A673 (cell line): Measurements from ENCODE around the gene GABRB2. TPM values are rescaled to one million over a fixed set of nuclear protein-coding genes. Genes with fewer than 3 reads are reported as not detected.

Experiments used
- BruUV-seq: library from RNA; stranded (reverse); fragments of 400-500 nt; replicated peaks from 2 replicates; lab custom pipeline; 2021; lab: Mats Ljungman, UMichigan
- CTCF ChIA-PET: fragments of 300-600 bp; sonication (Branson Sonifier 250); formaldehyde crosslinking; loops from one replicate; lab custom pipeline; 2022; ENCODE audit warnings: antibody characterized with exemption; lab: Charles Lee
- POLR2A ChIA-PET: fragments of 300-600 bp; sonication (Branson Sonifier 250); formaldehyde crosslinking; loops from one replicate; lab custom pipeline; 2022; ENCODE audit warnings: antibody characterized with exemption; ENCODE audit not compliant: low non-redundant PET; lab: Charles Lee
- DNase-seq: peaks from one replicate; pipeline ENCODE4 v3.0.0-alpha.2; 2015; ENCODE audit warnings: low spot score
- H3K27ac ChIP-seq: fragments of 200-600 bp; sonication (generic); 2 replicates; pipeline ENCODE4 v1.5.1; 2016; ENCODE audit warnings: mixed run types, low read depth, mild to moderate bottlenecking, mixed read lengths, antibody characterized with exemption, low read length; ENCODE audit not compliant: poor library complexity, severe bottlenecking
- H3K27me3 ChIP-seq: fragments of 200-600 bp; sonication (generic); replicated peaks from 2 replicates; pipeline ENCODE4 v1.6.1; 2017; ENCODE audit warnings: mixed run types, low read depth, mild to moderate bottlenecking, mixed read lengths, antibody characterized with exemption, low read length; ENCODE audit not compliant: insufficient read depth, poor library complexity
- H3K36me3 ChIP-seq: fragments of 200-600 bp; sonication (generic); 2 replicates; pipeline ENCODE4 v1.6.1; 2016; ENCODE audit warnings: mixed run types, mild to moderate bottlenecking, mixed read lengths, antibody characterized with exemption, low read length; ENCODE audit not compliant: insufficient read depth, poor library complexity, severe bottlenecking
- H3K4me1 ChIP-seq: fragments of 200-600 bp; sonication (generic); 2 replicates; pipeline ENCODE4 v1.6.1; 2017; ENCODE audit warnings: mixed run types, mild to moderate bottlenecking, mixed read lengths, antibody characterized with exemption, low read length; ENCODE audit not compliant: insufficient read depth, poor library complexity, severe bottlenecking
- H3K4me3 ChIP-seq: fragments of 200-600 bp; sonication (generic); 2 replicates; pipeline ENCODE4 v1.5.1; 2016; ENCODE audit warnings: low read depth, mixed run types, mild to moderate bottlenecking, mixed read lengths, low read length; ENCODE audit not compliant: poor library complexity, severe bottlenecking
- H3K9me3 ChIP-seq: fragments of 200-600 bp; sonication (generic); 2 replicates; pipeline ENCODE4 v1.6.1; 2016; ENCODE audit warnings: mixed run types, low read depth, mild to moderate bottlenecking, mixed read lengths, antibody characterized with exemption, low read length; ENCODE audit not compliant: poor library complexity, severe bottlenecking
- EZH2 ChIP-seq: fragments of 200-600 bp; sonication (generic); IDR thresholded peaks from 2 replicates; pipeline ENCODE4 v1.6.1; 2017; ENCODE audit warnings: borderline replicate concordance, low read depth, mild to moderate bottlenecking, mixed read lengths, antibody characterized with exemption, low read length; ENCODE audit not compliant: poor library complexity, severe bottlenecking
- intact Hi-C: fragments of 100-400 bp; cut with micrococcal nuclease; formaldehyde crosslinking; loops from one replicate; pipeline ENCODE4 v1.10.0; 2022; ENCODE audit not compliant: unreplicated experiment
- total RNA-seq: library from RNA; stranded (reverse); gene quantifications from 2 replicates; pipeline ENCODE4 v1.2.3, GENCODE V29; 2021
- TF ChIP-seq, protein P1 (sequence below): fragments of 300-800, 200-600 bp; sonication (generic); conservative IDR thresholded peaks from 2 replicates; pipeline ENCODE4 v1.5.1; 2017; ENCODE audit warnings: low read depth, mild to moderate bottlenecking, antibody characterized with exemption, low read length, moderate library complexity, mixed read lengths

GABRB2 gene
- total RNA-seq, 1 experiment from 2014 or later, result not detected

DNA sequence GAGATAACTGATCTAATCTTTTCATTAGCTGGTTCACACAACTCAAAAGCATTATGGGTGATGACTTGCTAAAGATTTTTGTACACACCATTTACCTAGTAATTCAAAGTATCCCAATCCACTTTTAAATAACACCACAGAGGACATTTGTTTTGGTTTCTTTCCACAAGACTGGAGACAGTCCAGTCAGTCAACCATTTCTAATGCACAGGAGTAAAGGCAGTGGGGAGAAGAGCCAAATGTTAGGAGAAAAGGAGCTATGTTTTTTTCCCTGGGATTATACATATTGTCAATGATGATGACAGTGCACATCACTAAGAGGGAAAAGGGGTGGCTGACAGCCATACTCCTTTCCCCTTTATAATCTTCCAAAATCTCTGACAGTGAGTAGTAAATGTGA, 240.9 kb downstream of the GABRB2 start:
- POLR2A ChIA-PET, result no interaction called here
- Histone ChIP-seq H3K9me3 (no peaks in the 10 kb centered on the region), H3K27ac (no peak overlapping the region), H3K36me3 (no peaks in the 10 kb centered on the region), H3K4me3 (no peak overlapping the region), H3K27me3 (no peaks in the 10 kb centered on the region), H3K4me1 (no peaks in the 10 kb centered on the region)
- CTCF ChIA-PET, result no interaction called here
- DNase-seq, result no peak
- no TSS peak for BruUV-seq
- intact Hi-C loops, result no loop called here
- TF ChIP-seq EZH2, result no peak
- TF ChIP-seq, protein P1, sequence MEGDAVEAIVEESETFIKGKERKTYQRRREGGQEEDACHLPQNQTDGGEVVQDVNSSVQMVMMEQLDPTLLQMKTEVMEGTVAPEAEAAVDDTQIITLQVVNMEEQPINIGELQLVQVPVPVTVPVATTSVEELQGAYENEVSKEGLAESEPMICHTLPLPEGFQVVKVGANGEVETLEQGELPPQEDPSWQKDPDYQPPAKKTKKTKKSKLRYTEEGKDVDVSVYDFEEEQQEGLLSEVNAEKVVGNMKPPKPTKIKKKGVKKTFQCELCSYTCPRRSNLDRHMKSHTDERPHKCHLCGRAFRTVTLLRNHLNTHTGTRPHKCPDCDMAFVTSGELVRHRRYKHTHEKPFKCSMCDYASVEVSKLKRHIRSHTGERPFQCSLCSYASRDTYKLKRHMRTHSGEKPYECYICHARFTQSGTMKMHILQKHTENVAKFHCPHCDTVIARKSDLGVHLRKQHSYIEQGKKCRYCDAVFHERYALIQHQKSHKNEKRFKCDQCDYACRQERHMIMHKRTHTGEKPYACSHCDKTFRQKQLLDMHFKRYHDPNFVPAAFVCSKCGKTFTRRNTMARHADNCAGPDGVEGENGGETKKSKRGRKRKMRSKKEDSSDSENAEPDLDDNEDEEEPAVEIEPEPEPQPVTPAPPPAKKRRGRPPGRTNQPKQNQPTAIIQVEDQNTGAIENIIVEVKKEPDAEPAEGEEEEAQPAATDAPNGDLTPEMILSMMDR, result no peak

DNA sequence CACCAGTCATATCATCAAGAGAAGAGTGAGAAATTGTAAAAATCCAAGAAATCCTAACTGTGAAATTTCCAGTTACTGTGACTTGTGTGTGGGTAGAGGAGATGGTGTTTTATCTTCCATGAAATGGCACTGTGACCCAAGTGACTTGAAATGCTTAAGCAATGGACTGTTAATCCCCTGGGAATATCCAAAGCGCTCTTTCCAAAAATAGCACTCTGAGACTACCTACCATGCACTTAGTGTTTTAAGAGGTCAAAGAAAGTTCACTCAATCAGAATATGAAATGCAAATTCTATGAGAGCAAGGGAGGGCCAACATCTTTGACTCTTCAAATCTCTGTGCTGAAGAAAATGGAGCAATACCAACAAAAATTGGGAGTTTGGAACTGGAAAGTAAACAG, 244.0 kb downstream of the GABRB2 start:
- H3K4me3 ChIP-seq, result no peak overlapping the region
- H3K9me3 ChIP-seq, result no peaks in the 10 kb centered on the region
- H3K4me1 ChIP-seq, result no peaks in the 10 kb centered on the region
- CTCF ChIA-PET, result no interaction called here
- intact Hi-C loops, result no loop called here
- no peaks in the 10 kb centered on the region for H3K27me3 ChIP-seq
- H3K27ac ChIP-seq, result no peak overlapping the region
- POLR2A ChIA-PET, result no interaction called here
- no TSS peak for BruUV-seq
- TF ChIP-seq, protein P1, result no peak
- no peak for TF ChIP-seq EZH2
- no peaks in the 10 kb centered on the region for H3K36me3 ChIP-seq
- DNase-seq, result no peak

DNA sequence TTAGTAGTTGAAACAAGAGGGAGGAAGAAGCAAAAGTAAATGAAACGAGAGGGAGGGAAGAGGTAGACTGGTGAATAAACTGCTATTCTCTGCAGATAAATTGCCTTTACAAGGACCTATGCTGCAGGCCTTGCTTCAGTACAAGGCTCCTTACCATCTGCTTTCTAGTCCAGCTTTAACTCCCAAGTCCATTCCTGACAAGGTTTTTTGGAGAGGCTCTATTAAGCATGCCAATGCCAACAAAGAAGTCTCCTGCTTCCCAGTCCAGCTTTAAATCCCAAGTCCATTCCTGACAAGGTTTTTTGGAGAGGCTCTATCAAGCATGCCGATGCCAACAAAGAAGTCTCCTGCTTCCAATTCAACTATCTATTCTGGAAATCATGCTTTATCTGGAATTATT, 244.9 kb downstream of the GABRB2 start:
- Histone ChIP-seq H3K4me3 (no peak overlapping the region), H3K27me3 (no peaks in the 10 kb centered on the region), H3K27ac (no peak overlapping the region), H3K9me3 (no peaks in the 10 kb centered on the region), H3K36me3 (no peaks in the 10 kb centered on the region), H3K4me1 (no peaks in the 10 kb centered on the region)
- no peak for TF ChIP-seq EZH2
- TF ChIP-seq, protein P1, result no peak
- no peak for DNase-seq
- CTCF ChIA-PET, result no interaction called here
- POLR2A ChIA-PET, result no interaction called here
- BruUV-seq, result no TSS peak
- intact Hi-C loops, result no loop called here
